Measurements from ENCODE around the gene ARHGAP24. TPM values are rescaled to one million over a fixed set of nuclear protein-coding genes. Genes with fewer than 3 reads are reported as not detected.

Gene ARHGAP24
- total RNA-seq, 1 experiment from 2014 or later: 17.4 TPM

- Histone ChIP-seq H3K4me1 (ENCODE audit: control insufficient read depth, insufficient read depth, low read length) (peaks cover 45% of the 10 kb centered on the region), H3K4me3 (ENCODE audit: low read depth in 2 of 2, low read length in 2 of 2) (peak overlapping the region; percentile 64 to 83), H3K27me3 (ENCODE audit: control insufficient read depth, insufficient read depth, low read length) (no peaks in the 10 kb centered on the region), H3K27ac (ENCODE audit: low read length) (peak overlapping the region; percentile 98), H3K9me3 (ENCODE audit: control insufficient read depth, insufficient read depth, low read depth, low read length) (no peaks in the 10 kb centered on the region), H3K36me3 (ENCODE audit: control insufficient read depth, insufficient read depth, low read length) (no peaks in the 10 kb centered on the region)
- ATAC-seq (peak; percentile 68), DNase-seq (ENCODE audit: low read depth, low spot score) (no peak)
- CTCF ChIA-PET: no interaction called here
- in situ Hi-C loops (cut with HindIII; ENCODE audit: low pct_unique_long_range_greater_than_20kb, low sequenced_read_pairs) (no loop called here), intact Hi-C loops (cut with micrococcal nuclease; ENCODE audit: unreplicated experiment) (loop anchor here (5.0 kb wide), 1 partner anchor 330 kb away; no protein-coding TSS in a partner anchor)
- POLR2A ChIA-PET: interaction anchor here (0.6 kb wide), 1 partner anchor 9 kb away, joined by 3 read pairs; no protein-coding TSS in a partner anchor
- no TSS peak for BruUV-seq (replicated peaks)
- TF ChIP-seq SIN3A (IDR thresholded peaks at IDR 0.05; ENCODE audit: borderline replicate concordance, insufficient read depth, low read depth, low read length) (0 out of 2 replicates have a peak, but pooled peaks have one; percentile 35), TCF7L2 (IDR thresholded peaks at IDR 0.05; ENCODE audit: low read depth, low read length) (peak; percentile 75), CTCF (IDR thresholded peaks at IDR 0.05) (no peak), POLR2AphosphoS5 (IDR thresholded peaks at IDR 0.05; ENCODE audit: low read depth, low read length) (peak; percentile 59)
- TF ChIP-seq, protein P1, sequence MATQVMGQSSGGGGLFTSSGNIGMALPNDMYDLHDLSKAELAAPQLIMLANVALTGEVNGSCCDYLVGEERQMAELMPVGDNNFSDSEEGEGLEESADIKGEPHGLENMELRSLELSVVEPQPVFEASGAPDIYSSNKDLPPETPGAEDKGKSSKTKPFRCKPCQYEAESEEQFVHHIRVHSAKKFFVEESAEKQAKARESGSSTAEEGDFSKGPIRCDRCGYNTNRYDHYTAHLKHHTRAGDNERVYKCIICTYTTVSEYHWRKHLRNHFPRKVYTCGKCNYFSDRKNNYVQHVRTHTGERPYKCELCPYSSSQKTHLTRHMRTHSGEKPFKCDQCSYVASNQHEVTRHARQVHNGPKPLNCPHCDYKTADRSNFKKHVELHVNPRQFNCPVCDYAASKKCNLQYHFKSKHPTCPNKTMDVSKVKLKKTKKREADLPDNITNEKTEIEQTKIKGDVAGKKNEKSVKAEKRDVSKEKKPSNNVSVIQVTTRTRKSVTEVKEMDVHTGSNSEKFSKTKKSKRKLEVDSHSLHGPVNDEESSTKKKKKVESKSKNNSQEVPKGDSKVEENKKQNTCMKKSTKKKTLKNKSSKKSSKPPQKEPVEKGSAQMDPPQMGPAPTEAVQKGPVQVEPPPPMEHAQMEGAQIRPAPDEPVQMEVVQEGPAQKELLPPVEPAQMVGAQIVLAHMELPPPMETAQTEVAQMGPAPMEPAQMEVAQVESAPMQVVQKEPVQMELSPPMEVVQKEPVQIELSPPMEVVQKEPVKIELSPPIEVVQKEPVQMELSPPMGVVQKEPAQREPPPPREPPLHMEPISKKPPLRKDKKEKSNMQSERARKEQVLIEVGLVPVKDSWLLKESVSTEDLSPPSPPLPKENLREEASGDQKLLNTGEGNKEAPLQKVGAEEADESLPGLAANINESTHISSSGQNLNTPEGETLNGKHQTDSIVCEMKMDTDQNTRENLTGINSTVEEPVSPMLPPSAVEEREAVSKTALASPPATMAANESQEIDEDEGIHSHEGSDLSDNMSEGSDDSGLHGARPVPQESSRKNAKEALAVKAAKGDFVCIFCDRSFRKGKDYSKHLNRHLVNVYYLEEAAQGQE (IDR thresholded peaks at IDR 0.05; ENCODE audit: insufficient read depth in 1 of 2, low read depth in 2 of 2, low read length in 1 of 2): no peak
Measured at GRCh38 chr4:85477534-85477933, 2.6 kb downstream of the ARHGAP24 start.

DNA sequence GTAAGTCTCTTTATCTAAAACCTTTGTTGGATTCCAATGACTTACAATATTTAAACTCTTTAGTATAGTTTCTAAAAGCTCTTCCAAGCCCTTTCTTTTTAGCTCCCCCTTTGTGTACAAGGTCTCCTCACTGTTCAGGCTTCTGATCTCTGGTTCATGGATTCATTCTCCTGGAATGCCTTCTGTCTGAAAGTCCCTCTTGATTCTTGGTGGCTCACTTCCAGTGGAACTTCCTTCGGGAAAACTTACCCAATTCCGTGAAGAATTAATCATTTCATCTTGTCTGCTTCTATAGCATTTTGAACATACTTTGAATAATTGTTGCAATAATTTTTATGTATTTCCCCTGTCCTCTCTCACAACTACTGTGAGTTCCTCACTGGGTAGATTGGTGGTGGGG is 3.6 kb downstream of the ARHGAP24 start:
- intact Hi-C loops (cut with micrococcal nuclease; ENCODE audit: unreplicated experiment): loop anchor here (5.0 kb wide), 1 partner anchor 331 kb away; no protein-coding TSS in a partner anchor
- H3K27me3 ChIP-seq (ENCODE audit: control insufficient read depth, insufficient read depth, low read length): no peaks in the 10 kb centered on the region
- ATAC-seq (no peak), DNase-seq (ENCODE audit: low read depth, low spot score) (no peak)
- no TSS peak for BruUV-seq (replicated peaks)
- no peaks in the 10 kb centered on the region for H3K36me3 ChIP-seq (ENCODE audit: control insufficient read depth, insufficient read depth, low read length)
- ChIA-PET CTCF (no interaction called here), POLR2A (interaction anchor here (0.6 kb wide), 1 partner anchor 11 kb away, joined by 3 read pairs; no protein-coding TSS in a partner anchor)
- in situ Hi-C loops (cut with HindIII; ENCODE audit: low pct_unique_long_range_greater_than_20kb, low sequenced_read_pairs): no loop called here
- H3K4me1 ChIP-seq (ENCODE audit: control insufficient read depth, insufficient read depth, low read length): peaks cover 46% of the 10 kb centered on the region
- TF ChIP-seq TCF7L2 (IDR thresholded peaks at IDR 0.05; ENCODE audit: low read depth, low read length) (no peak), CTCF (IDR thresholded peaks at IDR 0.05) (no peak)
- H3K27ac ChIP-seq (ENCODE audit: low read length): peak overlapping the region; percentile 98
- peak overlapping the region; percentile 64 to 83 for H3K4me3 ChIP-seq (ENCODE audit: low read depth in 2 of 2, low read length in 2 of 2)
- no peaks in the 10 kb centered on the region for H3K9me3 ChIP-seq (ENCODE audit: control insufficient read depth, insufficient read depth, low read depth, low read length)
